ENCODE results near the gene NHSL2.

Gene NHSL2

DNA sequence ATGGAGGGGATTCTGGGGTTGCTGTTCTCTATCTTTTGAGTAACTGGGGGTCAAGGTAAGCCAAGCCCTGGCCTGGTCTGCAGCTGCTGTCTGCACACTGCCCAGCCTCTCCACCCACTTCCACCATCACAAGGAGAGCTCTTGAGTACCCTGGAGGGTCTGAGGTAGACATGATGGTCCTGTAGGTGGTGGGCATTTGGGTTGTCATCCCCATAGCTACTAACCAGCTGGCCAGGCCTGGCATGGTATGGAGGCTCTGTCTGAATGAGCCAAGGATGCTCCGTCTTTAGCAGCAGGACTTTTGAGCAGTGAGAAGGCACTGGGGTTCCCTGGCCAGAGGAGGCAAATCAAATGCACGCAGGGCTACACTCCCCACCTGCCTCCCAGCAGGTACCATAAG is 82.7 kb downstream of the NHSL2 start:
- no peak for DNase-seq

DNA sequence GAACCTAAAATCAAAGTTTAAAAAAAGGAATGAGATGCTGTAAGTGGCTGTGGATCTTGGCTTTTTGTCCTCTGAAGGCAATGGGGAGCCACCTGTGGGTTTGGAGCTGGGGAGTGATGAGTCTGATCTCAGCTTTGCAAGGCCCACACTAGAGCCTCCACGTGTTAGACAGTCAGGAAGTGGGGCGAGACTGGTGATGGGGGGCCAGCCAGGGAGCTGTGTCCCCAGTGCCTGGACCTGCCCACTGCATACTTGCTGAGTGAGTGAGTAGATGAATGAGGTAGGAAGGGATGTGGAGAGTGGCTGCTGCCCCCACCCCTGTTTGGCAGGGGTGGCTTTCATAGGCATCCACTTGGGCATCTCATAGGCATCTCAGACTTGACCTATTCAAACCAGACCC is 84.0 kb downstream of the NHSL2 start:
- no peak for DNase-seq

DNA sequence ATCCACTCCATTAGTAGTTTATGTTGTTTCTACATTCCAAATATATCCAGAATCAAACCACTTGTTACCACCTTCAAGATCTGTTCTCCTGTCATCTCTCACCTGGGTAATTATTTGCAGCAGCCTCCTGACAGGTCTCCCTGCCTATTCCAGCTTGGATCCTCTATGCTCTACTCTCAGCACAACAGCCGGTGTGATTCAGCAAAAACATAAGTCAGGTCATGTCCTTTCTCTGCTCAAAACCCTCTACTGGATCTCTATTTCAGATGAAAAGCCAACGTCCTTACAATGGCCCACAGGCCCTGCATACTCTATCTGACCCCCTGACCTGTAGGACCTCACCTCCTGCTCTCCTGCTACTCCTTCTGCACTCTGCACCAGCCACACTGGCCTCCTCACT is 84.5 kb downstream of the NHSL2 start:
- DNase-seq = no peak

- no peak for DNase-seq
Observed at GRCh38 chrX:71996136-71996535, 85.5 kb downstream of the NHSL2 start.

GRCh38 chrX:71996826-71997225 is 86.2 kb downstream of the NHSL2 start:
- DNase-seq = no peak

GRCh38 chrX:71997320-71997719 is 86.7 kb downstream of the NHSL2 start:
- no peak for DNase-seq

- DNase-seq = no peak
Observed at GRCh38 chrX:71998836-71999509, 88.3 kb downstream of the NHSL2 start.

DNA sequence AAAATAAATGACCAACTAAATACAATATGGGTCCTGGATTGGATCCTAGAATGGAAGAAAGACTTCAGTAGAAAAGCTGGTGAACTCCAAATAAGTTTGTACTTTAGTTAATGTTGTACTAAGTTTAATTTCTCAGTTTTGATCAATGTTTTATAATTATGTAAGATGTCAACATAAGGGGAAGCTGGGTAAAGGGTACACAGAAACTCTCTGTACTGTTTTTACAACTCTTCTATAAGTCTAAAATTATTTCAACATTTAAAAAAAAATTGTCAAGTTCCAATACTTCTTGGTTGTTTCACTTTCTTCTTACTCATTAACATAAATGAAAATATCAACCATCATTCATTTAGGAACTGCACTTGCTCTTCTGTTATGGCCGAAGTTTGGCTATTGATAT is 88.9 kb downstream of the NHSL2 start:
- DNase-seq = no peak

- DNase-seq = no peak
Observed at GRCh38 chrX:72001471-72001870, 90.8 kb downstream of the NHSL2 start.

DNA sequence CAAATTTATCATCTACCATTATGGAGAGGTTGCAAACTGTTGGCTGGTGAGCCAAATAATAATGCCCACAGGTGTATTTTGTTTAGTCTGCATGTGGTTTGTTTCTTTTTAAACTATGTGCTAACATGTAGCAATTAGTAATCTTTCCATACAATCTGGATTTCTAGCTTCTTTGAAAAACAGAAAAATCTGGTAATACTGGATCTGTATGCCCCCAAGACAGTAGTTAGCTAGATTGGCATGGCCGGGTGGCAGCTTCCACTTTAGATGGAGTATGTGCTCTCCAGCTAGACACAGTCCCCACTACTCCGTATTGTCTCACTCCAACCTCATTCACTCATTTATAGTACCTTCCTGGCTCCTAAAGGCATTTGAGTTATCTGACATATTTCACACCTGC is 91.3 kb downstream of the NHSL2 start:
- no peak for DNase-seq

DNA sequence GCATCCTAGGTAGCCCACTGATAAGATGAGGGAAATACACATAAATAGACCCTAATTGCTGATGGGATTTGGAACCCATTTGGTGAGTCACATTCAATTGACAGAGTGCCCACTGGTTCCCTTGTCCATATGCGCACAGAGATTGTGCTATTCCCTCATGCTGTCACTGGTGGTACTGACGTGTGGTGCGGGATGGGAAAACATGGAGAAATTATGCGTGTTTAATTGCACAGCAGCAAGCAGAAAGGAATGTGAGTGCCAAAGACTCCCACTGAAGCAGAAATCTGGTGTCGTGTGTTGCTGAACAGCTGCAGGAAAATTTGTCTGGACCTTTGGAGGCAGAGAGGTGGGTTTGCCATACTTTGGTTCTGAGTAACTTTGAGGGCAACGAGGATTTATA is 92.2 kb downstream of the NHSL2 start:
- no peak for DNase-seq

GRCh38 chrX:72003811-72004750 is 93.4 kb downstream of the NHSL2 start:
- DNase-seq = no peak

DNA sequence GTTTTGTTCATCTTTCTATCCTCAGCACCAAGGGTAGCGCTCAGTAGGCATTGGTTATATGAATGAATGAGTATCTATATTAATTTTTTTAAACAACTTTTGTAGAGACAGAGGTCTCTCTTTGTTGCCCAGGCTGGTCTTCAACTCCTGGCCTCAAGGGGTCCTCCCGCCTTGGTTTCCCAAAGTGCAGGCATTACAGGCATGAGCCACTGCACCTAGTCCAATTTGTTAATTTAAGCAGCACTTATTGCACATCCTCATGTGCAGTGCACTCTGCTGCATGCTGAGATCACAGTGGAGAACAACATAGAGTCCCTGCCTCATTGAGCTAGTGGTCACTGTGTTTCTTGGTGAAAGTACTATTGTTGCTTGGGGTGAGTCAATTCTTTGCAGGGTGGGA is 94.4 kb downstream of the NHSL2 start:
- DNase-seq = no peak

GRCh38 chrX:72006461-72006860 is 95.8 kb downstream of the NHSL2 start:
- DNase-seq = no peak

- no peak for DNase-seq
Observed at GRCh38 chrX:72009731-72010130, 99.1 kb downstream of the NHSL2 start.

DNA sequence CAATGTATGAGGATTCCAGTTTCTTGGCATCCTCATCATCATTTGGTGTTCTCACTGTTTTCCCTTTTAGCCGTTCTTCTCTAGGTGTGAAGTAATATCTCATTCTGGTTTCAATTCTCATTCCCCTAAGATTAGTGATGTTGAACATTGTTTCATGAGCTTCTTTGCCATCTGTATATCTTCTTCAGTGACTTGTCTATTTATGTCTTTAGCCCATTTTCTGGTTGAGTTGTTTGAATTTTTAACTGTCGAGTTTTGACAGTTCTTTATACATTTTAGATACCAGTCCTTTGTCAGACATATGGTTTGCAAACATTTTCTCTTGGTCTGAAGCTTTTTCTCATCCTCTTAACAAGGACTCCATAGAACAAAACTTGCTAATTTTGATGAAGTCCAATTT is 101.1 kb downstream of the NHSL2 start:
- no peak for DNase-seq

- DNase-seq = no peak
Observed at GRCh38 chrX:72015383-72015782, 104.7 kb downstream of the NHSL2 start.

GRCh38 chrX:72016881-72017783 is 106.5 kb downstream of the NHSL2 start:
- no peak for DNase-seq

DNA sequence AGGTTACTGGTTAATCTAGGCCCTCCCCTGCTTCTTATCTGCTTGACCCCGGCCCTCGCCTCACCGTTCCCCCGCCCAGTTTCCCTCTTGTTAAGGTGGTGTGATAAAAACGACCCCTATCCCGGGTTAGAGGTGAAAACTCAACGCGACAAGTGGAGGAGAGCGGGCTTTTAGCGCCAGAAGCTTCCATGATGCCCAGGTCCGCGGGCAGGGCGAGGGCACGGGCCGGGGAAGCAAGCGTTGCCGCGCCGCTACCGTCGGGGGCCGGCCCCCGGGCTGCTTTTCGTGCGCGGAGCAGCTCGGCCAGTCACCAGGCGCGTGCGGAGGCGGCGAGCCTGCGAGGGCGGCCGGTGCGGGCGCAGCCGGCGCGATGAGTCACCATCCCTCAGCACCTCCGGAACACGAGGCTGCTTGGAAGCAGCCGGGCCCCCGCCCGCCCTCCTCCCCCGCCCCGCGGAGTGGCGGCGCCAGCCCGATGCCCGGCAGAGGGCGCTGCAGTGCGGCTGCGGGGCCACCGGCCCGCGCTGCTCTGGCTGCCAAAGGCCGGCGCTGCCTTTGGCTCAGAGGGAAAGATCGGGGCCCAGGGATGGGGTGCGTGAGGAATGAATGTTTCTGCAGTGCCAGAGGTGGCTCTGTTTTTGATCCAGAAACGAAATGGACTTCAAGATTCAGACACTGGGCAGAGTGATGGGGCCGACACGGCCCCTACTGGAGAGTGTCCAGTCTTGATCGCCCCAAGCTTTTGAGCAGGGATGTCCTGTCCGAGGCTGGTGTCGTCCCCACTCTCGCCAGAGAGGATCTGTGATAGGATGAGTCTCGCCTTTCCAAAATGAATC is 107.8 kb downstream of the NHSL2 start:
- no peak for DNase-seq

GRCh38 chrX:72019487-72019886 is 108.8 kb downstream of the NHSL2 start:
- no peak for DNase-seq

DNA sequence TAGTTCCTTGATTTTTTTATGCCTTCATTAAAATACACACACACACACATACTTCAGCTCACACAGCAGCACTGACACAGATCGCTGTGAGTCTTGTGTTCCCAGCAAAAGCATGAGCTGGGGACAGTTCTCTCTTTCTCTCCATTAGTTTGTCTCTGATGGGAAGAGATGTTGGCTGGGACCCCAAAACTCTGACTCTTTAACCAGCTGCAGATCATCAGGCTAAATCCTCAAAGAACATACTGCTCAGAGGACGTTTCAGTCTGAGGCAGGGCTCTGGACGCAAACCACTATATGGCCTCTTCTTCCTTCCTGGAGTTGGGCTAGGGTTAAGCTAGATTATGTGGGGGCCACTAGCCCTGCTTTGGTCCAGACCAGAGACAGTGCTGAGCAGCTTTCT is 109.6 kb downstream of the NHSL2 start:
- DNase-seq = no peak

- DNase-seq = no peak
Observed at GRCh38 chrX:72020788-72021187, 110.1 kb downstream of the NHSL2 start.

Measured in NCI-H2171 (cell line).